Measurements from ENCODE around the gene CEP76. TPM values are rescaled to one million over a fixed set of nuclear protein-coding genes. Genes with fewer than 3 reads are reported as not detected.
"Not testable (repeated sequence)": the region's sequence is repeated elsewhere in the genome, so short reads cannot be mapped to it uniquely, and the experiment has no call there.

Gene CEP76
- total RNA-seq, 2 donors from 2014 or later = 12.0 to 14.7 TPM

GRCh38 chr18:12639990-12640880 is 62.3 kb downstream of the CEP76 start:
- no peaks in the 10 kb centered on the region for H3K9me3 Mint-ChIP-seq
- H3K36me3 Mint-ChIP-seq (ENCODE audit: low read depth) = no peaks in the 10 kb centered on the region
- H3K27ac Mint-ChIP-seq = peak overlapping the region; percentile 10
- peaks cover 8% of the 10 kb centered on the region for H3K27me3 Mint-ChIP-seq
- ATAC-seq (replicated peaks) = peak; percentile 74
- no peak overlapping the region for H3K4me3 Mint-ChIP-seq
- peaks cover 4% of the 10 kb centered on the region for H3K4me1 Mint-ChIP-seq

GRCh38 chr18:12638644-12639124 is 63.8 kb downstream of the CEP76 start:
- peak; percentile 7 for ATAC-seq (replicated peaks)
- Mint-ChIP-seq H3K27ac (no peak overlapping the region), H3K9me3 (no peaks in the 10 kb centered on the region), H3K36me3 (ENCODE audit: low read depth) (no peaks in the 10 kb centered on the region), H3K4me1 (peaks cover 4% of the 10 kb centered on the region), H3K27me3 (peaks cover 7% of the 10 kb centered on the region), H3K4me3 (no peak overlapping the region)

- Mint-ChIP-seq H3K4me3 (no peak overlapping the region), H3K27ac (no peak overlapping the region), H3K4me1 (peaks cover 4% of the 10 kb centered on the region), H3K27me3 (peaks cover 4% of the 10 kb centered on the region), H3K9me3 (no peaks in the 10 kb centered on the region), H3K36me3 (ENCODE audit: low read depth) (no peaks in the 10 kb centered on the region)
- peak; percentile 31 for ATAC-seq (replicated peaks)
Observed at GRCh38 chr18:12637901-12638643, 64.5 kb downstream of the CEP76 start.

- Mint-ChIP-seq H3K27me3 (peaks cover 1% of the 10 kb centered on the region), H3K27ac (no peak overlapping the region), H3K4me1 (peaks cover 4% of the 10 kb centered on the region), H3K36me3 (ENCODE audit: low read depth) (no peaks in the 10 kb centered on the region), H3K9me3 (no peaks in the 10 kb centered on the region), H3K4me3 (no peak overlapping the region)
- no peak for ATAC-seq (replicated peaks)
Observed at GRCh38 chr18:12637393-12637792, 65.1 kb downstream of the CEP76 start.

- no peaks in the 10 kb centered on the region for H3K36me3 Mint-ChIP-seq (ENCODE audit: low read depth)
- H3K4me3 Mint-ChIP-seq = no peak overlapping the region
- peaks cover 3% of the 10 kb centered on the region for H3K27me3 Mint-ChIP-seq
- no peak for ATAC-seq (replicated peaks)
- H3K9me3 Mint-ChIP-seq = no peaks in the 10 kb centered on the region
- H3K27ac Mint-ChIP-seq = no peak overlapping the region
- peaks cover 4% of the 10 kb centered on the region for H3K4me1 Mint-ChIP-seq
Observed at GRCh38 chr18:12631831-12632477, 70.6 kb downstream of the CEP76 start.

GRCh38 chr18:12630136-12630535 is 72.4 kb downstream of the CEP76 start:
- ATAC-seq (replicated peaks) = no peak

GRCh38 chr18:12628706-12629702 is 73.5 kb downstream of the CEP76 start:
- Mint-ChIP-seq H3K4me1 (peaks cover 4% of the 10 kb centered on the region), H3K27ac (no peak overlapping the region)
- peak; percentile 90 for ATAC-seq (replicated peaks)

More at GRCh38 chr18:12630136-12630535, 72.4 kb downstream of the CEP76 start:
- H3K27me3 Mint-ChIP-seq = peaks cover 3% of the 10 kb centered on the region
- H3K36me3 Mint-ChIP-seq (ENCODE audit: low read depth) = no peaks in the 10 kb centered on the region
- no peaks in the 10 kb centered on the region for H3K9me3 Mint-ChIP-seq
- no peak overlapping the region for H3K4me3 Mint-ChIP-seq
- H3K4me1 Mint-ChIP-seq = peaks cover 4% of the 10 kb centered on the region
- H3K27ac Mint-ChIP-seq = no peak overlapping the region

GRCh38 chr18:12627199-12627598 is 75.3 kb downstream of the CEP76 start:
- H3K9me3 Mint-ChIP-seq; H3K4me3 Mint-ChIP-seq; ATAC-seq (replicated peaks); H3K27me3 Mint-ChIP-seq; H3K36me3 Mint-ChIP-seq (ENCODE audit: low read depth); H3K4me1 Mint-ChIP-seq; H3K27ac Mint-ChIP-seq: not testable (repeated sequence)

More at GRCh38 chr18:12628706-12629702, 73.5 kb downstream of the CEP76 start:
- no peaks in the 10 kb centered on the region for H3K9me3 Mint-ChIP-seq
- H3K27me3 Mint-ChIP-seq = peaks cover 3% of the 10 kb centered on the region
- no peak overlapping the region for H3K4me3 Mint-ChIP-seq
- H3K36me3 Mint-ChIP-seq (ENCODE audit: low read depth) = no peaks in the 10 kb centered on the region

- no peak overlapping the region for H3K27ac Mint-ChIP-seq
Observed at GRCh38 chr18:12625241-12625640, 77.3 kb downstream of the CEP76 start.

More at GRCh38 chr18:12625241-12625640, 77.3 kb downstream of the CEP76 start:
- H3K4me1 Mint-ChIP-seq = peaks cover 4% of the 10 kb centered on the region
- no peaks in the 10 kb centered on the region for H3K9me3 Mint-ChIP-seq
- H3K36me3 Mint-ChIP-seq (ENCODE audit: low read depth) = no peaks in the 10 kb centered on the region
- H3K27me3 Mint-ChIP-seq = peaks cover 3% of the 10 kb centered on the region
- ATAC-seq (replicated peaks) = no peak
- no peak overlapping the region for H3K4me3 Mint-ChIP-seq

Other genes starting within 250 kb of the CEP76 start
- gene SPIRE1, start 44.6 kb downstream of the CEP76 start, total RNA-seq = 10 to 100 TPM in 1 of 2 donors, 1 to 10 TPM in 1; 5.0 to 12.4 TPM
- gene PSMG2, start 319 bp upstream of the CEP76 start, total RNA-seq = 100 to 1,000 TPM in 1 of 2 donors, 10 to 100 TPM in 1; 59.6 to 105 TPM
- gene PTPN2, start 181.5 kb upstream of the CEP76 start, total RNA-seq = 10 to 100 TPM; 72.1 to 78.7 TPM
- 100 to 1,000 TPM in 1 of 2 donors, 10 to 100 TPM in 1; 72.1 to 120 TPM for gene SEH1L, start 245.3 kb upstream of the CEP76 start, total RNA-seq